GM23248 (cell line): Measurements from ENCODE around the gene KRTAP1-1.
"Not testable (repeated sequence)": the region's sequence is repeated elsewhere in the genome, so short reads cannot be mapped to it uniquely, and the experiment has no call there.

ENCODE experiments used
- EZH2 ChIP-seq: fragments of 200-600 bp; sonication (generic); IDR thresholded peaks from 2 replicates; pipeline ENCODE4 v1.6.1; 2018; ENCODE audit warnings: antibody characterized with exemption, mild to moderate bottlenecking; ENCODE audit not compliant: insufficient read depth, poor library complexity, severe bottlenecking
- EZH2phosphoT487 ChIP-seq: fragments of 200-600 bp; sonication (generic); IDR thresholded peaks from 2 replicates; pipeline ENCODE4 v1.6.1; 2018; ENCODE audit warnings: antibody characterized with exemption, moderate library complexity, mild to moderate bottlenecking, low read depth; ENCODE audit not compliant: insufficient read depth

GRCh38 chr17:41084100-41084856 is 43.0 kb upstream of the KRTAP1-1 start, which contains the start of gene KRTAP4-7:
- TF ChIP-seq EZH2phosphoT487, EZH2: not testable (repeated sequence)
